ENCODE data around the gene HOOK1. TPM values are rescaled to one million over a fixed set of nuclear protein-coding genes. Genes with fewer than 3 reads are reported as not detected.
"Not testable (repeated sequence)": the region's sequence is repeated elsewhere in the genome, so short reads cannot be mapped to it uniquely, and the experiment has no call there.

HOOK1 gene
- total RNA-seq, 1 donor from 2014 or later = 8.9 TPM

GRCh38 chr1:59901770-59902388 lies 87.1 kb downstream of the HOOK1 start:
- Histone ChIP-seq H3K36me3 (ENCODE audit: control insufficient read depth, insufficient read depth, low read length) (no peaks in the 10 kb centered on the region), H3K4me3 (ENCODE audit: low read depth, low read length) (no peak overlapping the region), H3K27me3 (ENCODE audit: control insufficient read depth, insufficient read depth, low read length) (no peaks in the 10 kb centered on the region)
- TF ChIP-seq, protein P1, sequence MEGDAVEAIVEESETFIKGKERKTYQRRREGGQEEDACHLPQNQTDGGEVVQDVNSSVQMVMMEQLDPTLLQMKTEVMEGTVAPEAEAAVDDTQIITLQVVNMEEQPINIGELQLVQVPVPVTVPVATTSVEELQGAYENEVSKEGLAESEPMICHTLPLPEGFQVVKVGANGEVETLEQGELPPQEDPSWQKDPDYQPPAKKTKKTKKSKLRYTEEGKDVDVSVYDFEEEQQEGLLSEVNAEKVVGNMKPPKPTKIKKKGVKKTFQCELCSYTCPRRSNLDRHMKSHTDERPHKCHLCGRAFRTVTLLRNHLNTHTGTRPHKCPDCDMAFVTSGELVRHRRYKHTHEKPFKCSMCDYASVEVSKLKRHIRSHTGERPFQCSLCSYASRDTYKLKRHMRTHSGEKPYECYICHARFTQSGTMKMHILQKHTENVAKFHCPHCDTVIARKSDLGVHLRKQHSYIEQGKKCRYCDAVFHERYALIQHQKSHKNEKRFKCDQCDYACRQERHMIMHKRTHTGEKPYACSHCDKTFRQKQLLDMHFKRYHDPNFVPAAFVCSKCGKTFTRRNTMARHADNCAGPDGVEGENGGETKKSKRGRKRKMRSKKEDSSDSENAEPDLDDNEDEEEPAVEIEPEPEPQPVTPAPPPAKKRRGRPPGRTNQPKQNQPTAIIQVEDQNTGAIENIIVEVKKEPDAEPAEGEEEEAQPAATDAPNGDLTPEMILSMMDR (IDR thresholded peaks at IDR 0.05; ENCODE audit: insufficient read depth, low read length, poor library complexity, severe bottlenecking) = no peak
- no peak for DNase-seq (ENCODE audit: low read depth)

GRCh38 chr1:59903141-59903754 lies 88.5 kb downstream of the HOOK1 start:
- Histone ChIP-seq H3K27me3 (ENCODE audit: control insufficient read depth, insufficient read depth, low read length) (no peaks in the 10 kb centered on the region), H3K4me3 (ENCODE audit: low read depth, low read length) (no peak overlapping the region), H3K36me3 (ENCODE audit: control insufficient read depth, insufficient read depth, low read length) (no peaks in the 10 kb centered on the region)
- DNase-seq (ENCODE audit: low read depth) = no peak
- TF ChIP-seq, protein P1 (IDR thresholded peaks at IDR 0.05; ENCODE audit: insufficient read depth, low read length, poor library complexity, severe bottlenecking) = peak; percentile 58

GRCh38 chr1:59906931-59907330 lies 92.2 kb downstream of the HOOK1 start:
- Histone ChIP-seq H3K36me3 (ENCODE audit: control insufficient read depth, insufficient read depth, low read length) (no peaks in the 10 kb centered on the region), H3K4me3 (ENCODE audit: low read depth, low read length) (no peak overlapping the region), H3K27me3 (ENCODE audit: control insufficient read depth, insufficient read depth, low read length) (no peaks in the 10 kb centered on the region)
- TF ChIP-seq, protein P1 (IDR thresholded peaks at IDR 0.05; ENCODE audit: insufficient read depth, low read length, poor library complexity, severe bottlenecking) = no peak
- DNase-seq (ENCODE audit: low read depth) = no peak

DNA sequence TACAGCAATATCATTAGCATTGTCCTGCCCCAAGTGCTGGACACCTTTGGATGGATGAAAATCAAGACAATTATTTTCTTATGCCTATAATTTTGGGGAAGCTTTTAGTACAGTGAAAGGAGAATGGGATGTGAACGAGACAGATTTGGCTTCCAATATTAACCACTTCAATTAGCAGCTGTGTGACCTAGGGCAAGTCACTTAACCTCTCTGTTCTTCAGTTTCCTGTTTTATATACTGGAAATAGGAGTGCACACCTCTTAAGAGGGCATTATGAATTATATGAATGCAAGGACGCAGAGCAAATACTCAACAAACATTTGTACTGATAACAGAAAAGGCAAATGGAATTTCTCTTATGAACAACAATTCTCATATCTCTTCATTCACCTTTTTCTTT lies 93.3 kb downstream of the HOOK1 start:
- no peaks in the 10 kb centered on the region for H3K27me3 ChIP-seq (ENCODE audit: control insufficient read depth, insufficient read depth, low read length)
- no peaks in the 10 kb centered on the region for H3K36me3 ChIP-seq (ENCODE audit: control insufficient read depth, insufficient read depth, low read length)
- DNase-seq (ENCODE audit: low read depth) = no peak
- TF ChIP-seq, protein P1 (IDR thresholded peaks at IDR 0.05; ENCODE audit: insufficient read depth, low read length, poor library complexity, severe bottlenecking) = no peak
- no peak overlapping the region for H3K4me3 ChIP-seq (ENCODE audit: low read depth, low read length)

DNA sequence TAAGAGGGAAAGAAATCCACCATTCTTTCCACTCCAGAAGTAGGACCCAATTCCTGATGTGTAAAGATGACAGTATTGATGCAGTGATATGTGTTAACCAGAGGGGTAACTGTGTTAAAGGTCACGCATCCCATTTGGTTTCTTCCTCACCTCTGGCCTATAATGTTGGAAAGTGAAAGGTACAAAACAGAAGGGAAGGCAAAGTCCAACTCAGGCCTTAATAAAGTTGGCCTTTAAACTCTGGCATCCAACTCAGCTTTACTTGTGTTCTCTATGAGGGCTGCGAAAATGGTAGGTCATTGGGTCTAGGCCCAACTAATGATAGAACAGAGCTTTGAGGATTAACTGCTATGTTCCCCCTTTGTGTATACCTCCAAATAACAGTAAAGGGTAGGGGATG lies 93.9 kb downstream of the HOOK1 start:
- TF ChIP-seq, protein P1 (IDR thresholded peaks at IDR 0.05; ENCODE audit: insufficient read depth, low read length, poor library complexity, severe bottlenecking) = no peak
- Histone ChIP-seq H3K27me3 (ENCODE audit: control insufficient read depth, insufficient read depth, low read length) (no peaks in the 10 kb centered on the region), H3K36me3 (ENCODE audit: control insufficient read depth, insufficient read depth, low read length) (no peaks in the 10 kb centered on the region), H3K4me3 (ENCODE audit: low read depth, low read length) (no peak overlapping the region)
- no peak for DNase-seq (ENCODE audit: low read depth)

DNA sequence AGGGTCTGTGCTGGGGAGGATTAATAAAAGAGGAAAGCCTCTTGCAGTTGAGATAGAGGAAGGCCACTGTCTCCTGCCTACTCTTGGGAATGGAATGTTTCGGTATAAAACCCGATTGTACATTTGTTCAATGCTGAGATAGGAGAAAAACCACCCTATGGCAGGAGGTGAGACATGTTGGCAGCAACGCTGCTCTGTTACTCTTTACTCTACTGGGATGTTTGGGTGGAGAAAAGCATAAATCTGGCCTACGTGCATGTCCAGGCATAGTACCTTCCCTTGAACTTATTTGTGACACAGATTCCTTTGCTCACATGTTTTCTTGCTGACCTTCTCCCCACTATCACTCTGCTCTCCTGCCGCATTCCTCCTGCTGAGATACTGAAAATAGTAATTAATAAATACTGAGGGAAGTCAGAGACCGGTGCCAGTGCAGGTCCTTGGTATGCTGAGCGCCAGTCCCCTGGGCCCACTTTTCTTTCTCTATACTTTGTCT lies 100.1 kb downstream of the HOOK1 start:
- H3K36me3 ChIP-seq (ENCODE audit: control insufficient read depth, insufficient read depth, low read length); H3K27me3 ChIP-seq (ENCODE audit: control insufficient read depth, insufficient read depth, low read length); H3K4me3 ChIP-seq (ENCODE audit: low read depth, low read length); DNase-seq (ENCODE audit: low read depth): not testable (repeated sequence)

All from kidney epithelial cell (primary cell).